OCI-LY3 (cell line): ENCODE measurements around the gene SCAP.

Experiments
- H2AFZ ChIP-seq: fragments of 200-600, 300-600 bp; shearing (Covaris generic); 2 replicates; pipeline ENCODE4 v1.6.0; 2014; ENCODE audit warnings: antibody characterized with exemption, low read depth, low read length
- H3K27ac ChIP-seq: fragments of 200-600, 300-600 bp; sonication (generic); 2 replicates; pipeline ENCODE4 v1.5.1; 2014; ENCODE audit warnings: mild to moderate bottlenecking, low read length, moderate library complexity, mixed read lengths
- H3K27me3 ChIP-seq: fragments of 200-600, 300-600 bp; sonication (generic); 2 replicates; pipeline ENCODE4 v1.6.1; 2014; ENCODE audit warnings: low read depth, low read length, mixed read lengths
- H3K36me3 ChIP-seq: fragments of 200-600, 300-600 bp; sonication (generic); replicated peaks from 2 replicates; pipeline ENCODE3; 2014; ENCODE audit warnings: low read depth, low read length, mixed read lengths
- H3K4me1 ChIP-seq: fragments of 300-600, 200-600 bp; sonication (generic); 2 replicates; pipeline ENCODE4 v1.6.1; 2014; ENCODE audit warnings: low read length, mixed read lengths
- H3K4me2 ChIP-seq: fragments of 200-600, 300-600 bp; sonication (generic); 2 replicates; pipeline ENCODE4 v1.6.1; 2014; ENCODE audit warnings: low read length, mixed read lengths
- H3K4me3 ChIP-seq: fragments of 300-600, 200-600 bp; sonication (generic); 2 replicates; pipeline ENCODE4 v1.5.1; 2014; ENCODE audit warnings: antibody characterized with exemption, mild to moderate bottlenecking, low read length, moderate library complexity
- H3K79me2 ChIP-seq: fragments of 300-600, 200-600 bp; shearing (Covaris generic); 2 replicates; pipeline ENCODE4 v1.6.1; 2014; ENCODE audit warnings: mild to moderate bottlenecking, low read length, mixed read lengths
- H3K9ac ChIP-seq: fragments of 300-600, 200-600 bp; shearing (Covaris generic); 2 replicates; pipeline ENCODE4 v1.6.0; 2014; ENCODE audit warnings: mild to moderate bottlenecking, low read length, moderate library complexity
- H3K9me3 ChIP-seq: fragments of 200-600, 300-600 bp; shearing (Covaris generic); 2 replicates; pipeline ENCODE4 v1.6.1; 2014; ENCODE audit warnings: low read length, mixed read lengths; ENCODE audit not compliant: insufficient read depth
- H4K20me1 ChIP-seq: fragments of 200-600, 300-600 bp; sonication (generic); 2 replicates; pipeline ENCODE4 v1.6.1; 2016; ENCODE audit warnings: low read length, mixed read lengths; ENCODE audit not compliant: insufficient read depth
- CTCF ChIP-seq: fragments of 200-600, 300-600 bp; sonication (generic); IDR thresholded peaks from 2 replicates; pipeline ENCODE4 v1.5.1; 2014; ENCODE audit warnings: antibody characterized with exemption, low read length, low read depth
- EZH2phosphoT487 ChIP-seq: fragments of 200-600 bp; shearing (Covaris generic); IDR thresholded peaks from 2 replicates; pipeline ENCODE4 v1.6.1; 2018; ENCODE audit warnings: antibody characterized with exemption, mixed run types, low read depth

The SCAP gene

GRCh38 chr3:47394881-47395280, 80.9 kb downstream of the SCAP start:
- Histone ChIP-seq H3K4me1 (no peaks in the 10 kb centered on the region), H3K9me3 (no peaks in the 10 kb centered on the region), H3K9ac (no peak overlapping the region), H3K27me3 (no peaks in the 10 kb centered on the region), H3K27ac (no peak overlapping the region), H3K36me3 (peaks cover 17% of the 10 kb centered on the region), H3K79me2 (peaks cover 60% of the 10 kb centered on the region), H3K4me2 (no peak overlapping the region), H3K4me3 (no peak overlapping the region), H4K20me1 (peaks cover 55% of the 10 kb centered on the region), H2AFZ (no peak overlapping the region)
- TF ChIP-seq EZH2phosphoT487, result no peak
- TF ChIP-seq CTCF, result no peak

GRCh38 chr3:47394140-47394870, 81.4 kb downstream of the SCAP start:
- Histone ChIP-seq H3K27ac (no peak overlapping the region), H3K9me3 (no peaks in the 10 kb centered on the region), H3K9ac (no peak overlapping the region), H4K20me1 (peaks cover 52% of the 10 kb centered on the region), H3K4me2 (no peak overlapping the region), H3K4me3 (no peak overlapping the region), H2AFZ (no peak overlapping the region), H3K27me3 (no peaks in the 10 kb centered on the region), H3K4me1 (no peaks in the 10 kb centered on the region), H3K36me3 (peaks cover 14% of the 10 kb centered on the region), H3K79me2 (peaks cover 62% of the 10 kb centered on the region)
- TF ChIP-seq EZH2phosphoT487 (no peak), CTCF (no peak)

GRCh38 chr3:47392933-47393332, 82.8 kb downstream of the SCAP start:
- H3K27ac ChIP-seq, result no peak overlapping the region
- no peaks in the 10 kb centered on the region for H3K9me3 ChIP-seq
- H3K27me3 ChIP-seq, result no peaks in the 10 kb centered on the region
- peaks cover 12% of the 10 kb centered on the region for H3K36me3 ChIP-seq
- no peak overlapping the region for H3K4me3 ChIP-seq
- H3K4me1 ChIP-seq, result no peaks in the 10 kb centered on the region
- TF ChIP-seq EZH2phosphoT487, result no peak
- no peak for TF ChIP-seq CTCF
- H3K79me2 ChIP-seq, result peaks cover 75% of the 10 kb centered on the region
- no peak overlapping the region for H3K9ac ChIP-seq
- no peak overlapping the region for H2AFZ ChIP-seq
- H4K20me1 ChIP-seq, result peaks cover 48% of the 10 kb centered on the region
- no peak overlapping the region for H3K4me2 ChIP-seq

GRCh38 chr3:47385796-47386195, 89.9 kb downstream of the SCAP start:
- no peak overlapping the region for H2AFZ ChIP-seq
- H3K79me2 ChIP-seq, result peaks cover 89% of the 10 kb centered on the region
- H3K9ac ChIP-seq, result no peak overlapping the region
- peaks cover 7% of the 10 kb centered on the region; the same call in 1 of the 2 replicates for H3K4me1 ChIP-seq
- H4K20me1 ChIP-seq, result peaks cover 55% of the 10 kb centered on the region
- no peaks in the 10 kb centered on the region for H3K9me3 ChIP-seq
- TF ChIP-seq CTCF, result no peak
- TF ChIP-seq EZH2phosphoT487, result no peak
- no peak overlapping the region for H3K4me2 ChIP-seq
- H3K27me3 ChIP-seq, result no peaks in the 10 kb centered on the region
- H3K4me3 ChIP-seq, result no peak overlapping the region
- H3K27ac ChIP-seq, result no peak overlapping the region
- peaks cover 13% of the 10 kb centered on the region for H3K36me3 ChIP-seq
